Brain microvascular endothelial cell (primary cell): ENCODE measurements around the gene RPL26.

Experiments
- DNase-seq: peaks from one replicate; pipeline ENCODE4 v3.0.0-alpha.2; 2020
- H3K27ac ChIP-seq: fragments of 250-450 bp; sonication (Bioruptor Pico); 2 replicates; pipeline ENCODE4 v1.5.1; 2020; ENCODE audit warnings: mild to moderate bottlenecking, moderate library complexity
- H3K27me3 ChIP-seq: fragments of 250-450 bp; sonication (Bioruptor Pico); replicated peaks from 2 replicates; pipeline ENCODE4 v1.5.1; 2020; ENCODE audit warnings: mild to moderate bottlenecking
- H3K36me3 ChIP-seq: fragments of 250-450 bp; sonication (Bioruptor Pico); replicated peaks from 2 replicates; pipeline ENCODE4 v1.5.1; 2020; ENCODE audit warnings: mild to moderate bottlenecking
- H3K4me3 ChIP-seq: 2 replicates; pipeline ENCODE4 v1.5.1; 2011; ENCODE audit warnings: low read depth, mild to moderate bottlenecking, control low read depth, low read length, moderate library complexity
- CTCF ChIP-seq: IDR thresholded peaks from 2 replicates; pipeline ENCODE4 v1.5.1; 2011; ENCODE audit warnings: low read depth, mild to moderate bottlenecking, moderate library complexity, low read length, control low read depth, inconsistent platforms; ENCODE audit errors: missing control alignments
- in situ Hi-C: cut with HindIII; loops from 2 replicates; pipeline ENCODE4 v1.10.0; 2017; ENCODE audit warnings: low sequenced_read_pairs, low pct_ligation_motif_present

Gene RPL26

GRCh38 chr17:8369944-8370343 is 13.0 kb downstream of the RPL26 start:
- Histone ChIP-seq H3K4me3 (no peak overlapping the region), H3K27ac (no peak overlapping the region), H3K36me3 (peaks cover 3% of the 10 kb centered on the region), H3K27me3 (no peaks in the 10 kb centered on the region)
- no peak for DNase-seq
- TF ChIP-seq CTCF, result no peak
- in situ Hi-C loops, result no loop called here

GRCh38 chr17:8368193-8368592 is 14.8 kb downstream of the RPL26 start:
- DNase-seq, result no peak
- no peak for TF ChIP-seq CTCF
- in situ Hi-C loops, result no loop called here

GRCh38 chr17:8366231-8366630 is 16.8 kb downstream of the RPL26 start:
- Histone ChIP-seq H3K27me3 (no peaks in the 10 kb centered on the region), H3K4me3 (no peak overlapping the region), H3K36me3 (peaks cover 3% of the 10 kb centered on the region), H3K27ac (no peak overlapping the region)
- DNase-seq, result peak; percentile 69
- no peak for TF ChIP-seq CTCF
- in situ Hi-C loops, result no loop called here

More at GRCh38 chr17:8368193-8368592, 14.8 kb downstream of the RPL26 start:
- no peak overlapping the region for H3K4me3 ChIP-seq
- peaks cover 3% of the 10 kb centered on the region for H3K36me3 ChIP-seq
- no peak overlapping the region for H3K27ac ChIP-seq
- H3K27me3 ChIP-seq, result no peaks in the 10 kb centered on the region

- no peak for DNase-seq
- peaks cover 3% of the 10 kb centered on the region for H3K36me3 ChIP-seq
- H3K27me3 ChIP-seq, result no peaks in the 10 kb centered on the region
- in situ Hi-C loops, result no loop called here
- no peak overlapping the region for H3K27ac ChIP-seq
- TF ChIP-seq CTCF, result no peak
- H3K4me3 ChIP-seq, result no peak overlapping the region
These were observed 17.9 kb downstream of the RPL26 start for GRCh38 chr17:8365143-8365542.

- in situ Hi-C loops, result no loop called here
- Histone ChIP-seq H3K36me3 (no peaks in the 10 kb centered on the region), H3K27me3 (no peaks in the 10 kb centered on the region), H3K27ac (peak overlapping the region; percentile 16), H3K4me3 (no peak overlapping the region)
- peak; percentile 51 for DNase-seq
- no peak for TF ChIP-seq CTCF
These were observed 20.2 kb downstream of the RPL26 start for GRCh38 chr17:8362651-8363332.

- H3K4me3 ChIP-seq, result no peak overlapping the region
- in situ Hi-C loops, result no loop called here
- H3K36me3 ChIP-seq, result no peaks in the 10 kb centered on the region
- H3K27ac ChIP-seq, result no peak overlapping the region
- no peak for DNase-seq
- TF ChIP-seq CTCF, result no peak
- H3K27me3 ChIP-seq, result no peaks in the 10 kb centered on the region
These were observed 22.2 kb downstream of the RPL26 start for GRCh38 chr17:8360751-8361150.
